GM21528 (cell line): ENCODE data around the gene PUS10.
"Not testable (repeated sequence)": the region's sequence is repeated elsewhere in the genome, so short reads cannot be mapped to it uniquely, and the experiment has no call there.

Experiments used
- ATAC-seq: cut with Tn5 transposase; IDR thresholded peaks from one replicate; pipeline ENCODE4 v1.9.1; 2021; ENCODE audit warnings: mild to moderate bottlenecking, moderate library complexity; ENCODE audit not compliant: unreplicated experiment, low FRiP score

Gene PUS10

GRCh38 chr2:60945341-60945740, 72.7 kb downstream of the PUS10 start:
- ATAC-seq = no peak

- no peak for ATAC-seq
Measured at GRCh38 chr2:60939622-60940021, 78.4 kb downstream of the PUS10 start.

- no peak for ATAC-seq
Measured at GRCh38 chr2:60938301-60938700, 79.8 kb downstream of the PUS10 start.

- ATAC-seq = no peak
Measured at GRCh38 chr2:60936757-60937156, 81.3 kb downstream of the PUS10 start.

- ATAC-seq = no peak
Measured at GRCh38 chr2:60934165-60934722, 83.8 kb downstream of the PUS10 start.

GRCh38 chr2:60932954-60933353, 85.1 kb downstream of the PUS10 start:
- ATAC-seq = no peak

GRCh38 chr2:60932061-60932460, 86.0 kb downstream of the PUS10 start:
- not testable (repeated sequence) for ATAC-seq

- ATAC-seq = no peak
Measured at GRCh38 chr2:60926741-60927552, 91.1 kb downstream of the PUS10 start.

- no peak for ATAC-seq
Measured at GRCh38 chr2:60925994-60926740, 91.9 kb downstream of the PUS10 start.

- no peak for ATAC-seq
Measured at GRCh38 chr2:60907329-60907728, 110.7 kb downstream of the PUS10 start.

- no peak for ATAC-seq
Measured at GRCh38 chr2:60906395-60906794, 111.7 kb downstream of the PUS10 start.

- not testable (repeated sequence) for ATAC-seq
Measured at GRCh38 chr2:60905867-60906266, 112.2 kb downstream of the PUS10 start.

- ATAC-seq = not testable (repeated sequence)
Measured at GRCh38 chr2:60901296-60901695, 116.8 kb downstream of the PUS10 start.

- ATAC-seq = peak; percentile 29
Measured at GRCh38 chr2:60899892-60900249, 118.2 kb downstream of the PUS10 start.

GRCh38 chr2:60899230-60899891, 118.7 kb downstream of the PUS10 start:
- ATAC-seq = peak; percentile 68

- no peak for ATAC-seq
Measured at GRCh38 chr2:60898567-60898966, 119.5 kb downstream of the PUS10 start.
